OCI-LY7 (cell line): ENCODE results near the gene JUN.

ENCODE experiments used
- CTCF ChIP-seq: fragments of 200-600 bp; sonication (generic); conservative IDR thresholded peaks from 2 replicates; pipeline ENCODE4 v1.5.1; 2014; ENCODE audit warnings: mild to moderate bottlenecking, antibody characterized with exemption, low read length, moderate library complexity, mixed read lengths
- EZH2phosphoT487 ChIP-seq: fragments of 200-600 bp; sonication (generic); IDR thresholded peaks from 2 replicates; pipeline ENCODE4 v1.6.1; 2018; ENCODE audit warnings: low read depth, borderline replicate concordance, mild to moderate bottlenecking, mixed run types, antibody characterized with exemption, low read length, moderate library complexity, mixed read lengths

DNA sequence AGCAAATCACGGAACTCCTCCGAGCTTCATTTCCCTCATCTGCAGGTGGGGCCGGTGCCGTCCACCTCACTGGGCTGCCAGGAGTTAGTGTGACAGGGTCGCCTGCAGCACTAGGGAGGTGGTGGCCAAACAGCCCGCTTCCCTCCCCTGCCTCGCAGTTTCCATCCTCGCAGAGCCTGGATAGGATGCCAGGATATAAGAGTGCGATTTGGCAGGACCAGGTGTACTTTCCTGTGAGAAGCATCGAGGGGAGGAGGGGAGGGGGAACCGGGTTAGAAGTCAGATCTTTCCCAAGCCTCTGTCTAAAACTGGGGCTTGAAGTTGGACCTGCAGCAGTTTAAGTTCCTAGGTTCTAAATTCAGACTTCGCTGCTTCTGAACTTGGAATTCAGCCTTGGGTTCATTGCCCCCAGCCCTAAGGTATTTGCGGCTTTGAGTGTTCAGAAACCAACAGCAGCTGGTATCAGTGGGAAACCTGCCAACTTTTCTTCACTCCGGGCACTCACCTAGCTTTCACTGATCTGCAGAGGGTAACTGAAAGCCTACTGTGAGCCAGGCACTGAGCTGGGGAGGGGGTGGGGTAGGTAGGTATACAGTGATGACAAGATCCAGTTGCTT is 1.7 kb upstream of the JUN start:
- TF ChIP-seq EZH2phosphoT487 (no peak), CTCF (peak; percentile 11; the same call in 1 of the 2 replicates)
